ENCODE data around the gene SPNS2.

DNA sequence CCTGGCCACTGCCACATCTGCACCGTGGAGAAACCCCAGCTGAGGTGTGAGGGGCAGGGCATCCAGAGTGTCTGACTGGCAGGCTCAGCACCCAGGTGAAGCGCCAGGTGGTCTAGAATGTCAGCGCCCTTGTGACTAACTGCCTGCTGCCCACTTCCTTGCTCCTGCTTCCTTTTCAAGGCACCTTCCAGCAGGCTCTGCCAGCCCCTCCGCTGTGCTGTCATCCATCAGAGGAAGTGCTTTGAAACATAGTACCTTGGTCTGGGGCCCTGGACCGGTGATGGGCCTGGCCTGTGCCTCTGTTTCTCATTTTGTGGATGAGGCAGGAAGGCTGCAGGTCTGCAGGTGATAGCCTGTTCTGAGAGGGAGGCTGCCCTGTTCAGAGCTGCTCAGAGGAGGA, 5.5 kb downstream of the SPNS2 start:
- TF ChIP-seq, protein P1, sequence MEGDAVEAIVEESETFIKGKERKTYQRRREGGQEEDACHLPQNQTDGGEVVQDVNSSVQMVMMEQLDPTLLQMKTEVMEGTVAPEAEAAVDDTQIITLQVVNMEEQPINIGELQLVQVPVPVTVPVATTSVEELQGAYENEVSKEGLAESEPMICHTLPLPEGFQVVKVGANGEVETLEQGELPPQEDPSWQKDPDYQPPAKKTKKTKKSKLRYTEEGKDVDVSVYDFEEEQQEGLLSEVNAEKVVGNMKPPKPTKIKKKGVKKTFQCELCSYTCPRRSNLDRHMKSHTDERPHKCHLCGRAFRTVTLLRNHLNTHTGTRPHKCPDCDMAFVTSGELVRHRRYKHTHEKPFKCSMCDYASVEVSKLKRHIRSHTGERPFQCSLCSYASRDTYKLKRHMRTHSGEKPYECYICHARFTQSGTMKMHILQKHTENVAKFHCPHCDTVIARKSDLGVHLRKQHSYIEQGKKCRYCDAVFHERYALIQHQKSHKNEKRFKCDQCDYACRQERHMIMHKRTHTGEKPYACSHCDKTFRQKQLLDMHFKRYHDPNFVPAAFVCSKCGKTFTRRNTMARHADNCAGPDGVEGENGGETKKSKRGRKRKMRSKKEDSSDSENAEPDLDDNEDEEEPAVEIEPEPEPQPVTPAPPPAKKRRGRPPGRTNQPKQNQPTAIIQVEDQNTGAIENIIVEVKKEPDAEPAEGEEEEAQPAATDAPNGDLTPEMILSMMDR (conservative IDR thresholded peaks at IDR 0.05; ENCODE audit: low read depth in 2 of 2), result no peak
- TF ChIP-seq EZH2 (IDR thresholded peaks at IDR 0.05; ENCODE audit: low read depth, unreplicated experiment) (no peak), CREB1 (CRISPR knock-in tag; IDR thresholded peaks at IDR 0.05; ENCODE audit: low read depth) (no peak), EZH2phosphoT487 (IDR thresholded peaks at IDR 0.05; ENCODE audit: unreplicated experiment) (no peak)

Data from GM23338 (cell line).